Activated CD8-positive, alpha-beta T cell treated with anti-CD3 and anti-CD28 coated beads for 36 hours (primary cell): ENCODE results near the gene HECA. TPM values are rescaled to one million over a fixed set of nuclear protein-coding genes. Genes with fewer than 3 reads are reported as not detected.
A peak's percentile ranks its signal among the peaks of the same experiment; 100 is the strongest.

Source experiments
- ATAC-seq: fragments of 200-7000 bp; cut with Tn5 transposase; one replicate; pipeline ENCODE4 v1.10.0; 2021; ENCODE audit warnings: mild to moderate bottlenecking, moderate library complexity
- CTCF ChIA-PET: fragments of 350-600 bp; sonication (Branson Sonifier 250); formaldehyde crosslinking; loops from one replicate; lab custom pipeline; 2021; ENCODE audit warnings: antibody characterized with exemption; lab: Charles Lee
- POLR2A ChIA-PET: fragments of 350-600 bp; sonication (Branson Sonifier 250); formaldehyde crosslinking; loops from one replicate; lab custom pipeline; 2021; ENCODE audit warnings: antibody characterized with exemption; lab: Charles Lee
- DNase-seq: peaks from one replicate; pipeline ENCODE4 v3.0.0-alpha.2; 2020
- H3K27ac Mint-ChIP-seq: one replicate; pipeline ENCODE4 v1.8.0; 2021; ENCODE audit warnings: mild to moderate bottlenecking, mixed read lengths
- H3K27me3 Mint-ChIP-seq: one replicate; pipeline ENCODE4 v1.8.0; 2021; ENCODE audit warnings: mixed read lengths
- H3K36me3 Mint-ChIP-seq: one replicate; pipeline ENCODE4 v1.8.0; 2021; ENCODE audit warnings: low read depth, mixed read lengths
- H3K4me1 Mint-ChIP-seq: one replicate; pipeline ENCODE4 v1.8.0; 2021; ENCODE audit warnings: low read depth, mixed read lengths
- H3K4me3 Mint-ChIP-seq: one replicate; pipeline ENCODE4 v1.8.0; 2021; ENCODE audit warnings: mild to moderate bottlenecking, moderate library complexity, mixed read lengths
- H3K9me3 Mint-ChIP-seq: one replicate; pipeline ENCODE4 v1.8.0; 2021; ENCODE audit warnings: mixed read lengths
- CTCF ChIP-seq: fragments of 200-600 bp; IDR thresholded peaks from one replicate; pipeline ENCODE4 v1.8.0; 2022; ENCODE audit warnings: antibody characterized with exemption, mild to moderate bottlenecking
- intact Hi-C: fragments of 100-400 bp; cut with micrococcal nuclease; formaldehyde crosslinking; loops from one replicate; pipeline ENCODE4 v1.10.0; 2022
- total RNA-seq, 2 experiments: library from RNA; stranded (reverse); gene quantifications; one replicate each; pipeline ENCODE4 v1.2.3, GENCODE V29; 2021

HECA gene, protein sequence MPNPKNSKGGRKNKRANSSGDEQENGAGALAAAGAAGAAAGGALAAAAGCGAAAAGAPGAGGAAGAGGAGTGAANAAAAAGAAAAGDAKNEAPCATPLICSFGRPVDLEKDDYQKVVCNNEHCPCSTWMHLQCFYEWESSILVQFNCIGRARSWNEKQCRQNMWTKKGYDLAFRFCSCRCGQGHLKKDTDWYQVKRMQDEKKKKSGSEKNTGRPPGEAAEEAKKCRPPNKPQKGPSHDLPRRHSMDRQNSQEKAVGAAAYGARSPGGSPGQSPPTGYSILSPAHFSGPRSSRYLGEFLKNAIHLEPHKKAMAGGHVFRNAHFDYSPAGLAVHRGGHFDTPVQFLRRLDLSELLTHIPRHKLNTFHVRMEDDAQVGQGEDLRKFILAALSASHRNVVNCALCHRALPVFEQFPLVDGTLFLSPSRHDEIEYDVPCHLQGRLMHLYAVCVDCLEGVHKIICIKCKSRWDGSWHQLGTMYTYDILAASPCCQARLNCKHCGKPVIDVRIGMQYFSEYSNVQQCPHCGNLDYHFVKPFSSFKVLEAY
- total RNA-seq: 10 to 100 TPM; 45.4 to 47.1 TPM

DNA sequence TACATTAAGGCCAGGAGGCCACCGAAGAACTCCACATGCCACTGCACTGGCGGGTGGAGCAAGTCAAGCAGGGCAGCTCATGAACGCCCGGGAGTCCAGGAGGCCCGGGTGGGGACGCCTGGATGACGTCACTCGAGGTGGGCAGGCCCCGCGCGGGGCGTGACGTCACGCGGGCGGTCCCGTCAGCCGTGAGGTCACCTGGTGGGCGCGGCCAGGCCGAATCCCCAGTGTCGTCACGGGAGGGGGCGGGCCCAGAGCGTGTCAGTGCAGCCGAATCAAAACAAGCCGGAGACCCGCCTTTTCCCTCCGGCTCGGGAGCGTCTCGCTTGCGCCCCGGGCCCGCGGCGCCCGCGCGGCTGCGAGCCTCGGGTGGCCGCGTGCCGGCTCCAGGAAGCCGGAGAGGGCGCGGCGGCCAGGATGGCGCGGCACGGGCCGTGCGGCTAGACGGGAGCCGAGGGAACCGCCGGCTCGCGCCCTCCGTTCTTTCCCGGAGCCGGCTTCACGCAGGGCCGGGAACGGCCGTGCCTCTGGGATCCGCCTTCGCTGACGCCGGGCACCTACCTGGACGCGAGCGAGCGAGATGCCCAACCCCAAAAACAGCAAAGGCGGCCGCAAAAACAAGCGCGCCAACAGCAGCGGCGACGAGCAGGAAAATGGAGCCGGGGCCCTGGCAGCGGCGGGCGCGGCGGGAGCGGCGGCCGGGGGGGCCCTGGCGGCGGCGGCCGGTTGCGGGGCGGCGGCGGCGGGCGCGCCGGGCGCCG lies at the start of gene HECA:
HECA (plus strand) TSS at position 264 of the 761 bp plus-strand sequence; CDS start at position 581, 317 bp downstream.
- peaks cover 59% of the 10 kb centered on the region for H3K4me1 Mint-ChIP-seq
- peaks cover 33% of the 10 kb centered on the region for H3K36me3 Mint-ChIP-seq
- peak; percentile 99 for DNase-seq
- CTCF ChIA-PET: interaction anchor here (1.8 to 2.2 kb wide), 2 partner anchors 10 to 128 kb away, joined by 7 to 13 read pairs; no protein-coding TSS in a partner anchor
- H3K27ac Mint-ChIP-seq: peak within 1 kb of the TSS; percentile 92
- no peak for TF ChIP-seq CTCF
- peak; percentile 77 for ATAC-seq
- no peaks in the 10 kb centered on the region for H3K27me3 Mint-ChIP-seq
- H3K9me3 Mint-ChIP-seq: no peaks in the 10 kb centered on the region
- intact Hi-C loops: no loop called here
- POLR2A ChIA-PET: interaction anchor here (0.6 to 3.3 kb wide), 7 partner anchors 8 to 239 kb away, joined by 3 to 11 read pairs (median 5); no protein-coding TSS in a partner anchor
- peak within 1 kb of the TSS; percentile 92 for H3K4me3 Mint-ChIP-seq

- intact Hi-C loops: no loop called here
- H3K4me1 Mint-ChIP-seq: no peaks in the 10 kb centered on the region
- no peaks in the 10 kb centered on the region for H3K27me3 Mint-ChIP-seq
- ATAC-seq: no peak
- no peaks in the 10 kb centered on the region for H3K36me3 Mint-ChIP-seq
- TF ChIP-seq CTCF: no peak
- H3K9me3 Mint-ChIP-seq: peaks cover 3% of the 10 kb centered on the region
- H3K27ac Mint-ChIP-seq: no peak overlapping the region
- H3K4me3 Mint-ChIP-seq: no peak overlapping the region
- ChIA-PET POLR2A (no interaction called here), CTCF (interaction anchor here (1.2 kb wide), 1 partner anchor 14 kb away, joined by 3 read pairs; no protein-coding TSS in a partner anchor)
- no peak for DNase-seq
These were observed 43.1 kb upstream of the HECA start for GRCh38 chr6:139091826-139092225.

DNA sequence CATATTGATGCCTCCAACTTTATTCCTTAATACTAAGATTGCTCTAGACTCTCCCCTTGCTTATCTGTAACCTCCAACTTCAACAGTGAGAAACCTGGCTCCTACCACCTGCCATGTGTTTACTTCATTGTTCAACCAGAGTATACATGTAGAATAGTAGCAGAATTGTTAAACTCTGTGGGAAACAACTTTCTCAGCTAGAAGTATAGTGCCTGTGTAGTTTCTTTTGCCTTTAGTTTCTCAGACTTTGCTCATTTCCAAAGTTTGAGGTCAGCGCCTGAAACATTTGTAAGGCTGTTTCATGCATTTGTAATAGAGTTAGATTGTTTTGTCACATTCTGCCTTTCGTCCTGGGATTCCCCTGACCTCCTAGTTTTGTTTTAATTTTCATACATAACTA lies 34.9 kb upstream of the HECA start:
- Mint-ChIP-seq H3K4me1 (peaks cover 20% of the 10 kb centered on the region), H3K4me3 (no peak overlapping the region), H3K27ac (peak overlapping the region; percentile 26), H3K9me3 (no peaks in the 10 kb centered on the region), H3K27me3 (no peaks in the 10 kb centered on the region), H3K36me3 (no peaks in the 10 kb centered on the region)
- CTCF ChIA-PET: interaction anchor here (0.8 to 1.0 kb wide), 2 partner anchors 11 to 111 kb away, joined by 3 read pairs; no protein-coding TSS in a partner anchor
- POLR2A ChIA-PET: no interaction called here
- no peak for TF ChIP-seq CTCF
- peak; percentile 83 for ATAC-seq
- peak; percentile 37 for DNase-seq
- intact Hi-C loops: no loop called here

GRCh38 chr6:139107051-139107450 lies 27.8 kb upstream of the HECA start:
- H3K27ac Mint-ChIP-seq: no peak overlapping the region
- no peak for ATAC-seq
- intact Hi-C loops: no loop called here
- no peaks in the 10 kb centered on the region for H3K9me3 Mint-ChIP-seq
- H3K27me3 Mint-ChIP-seq: no peaks in the 10 kb centered on the region
- H3K36me3 Mint-ChIP-seq: peaks cover 2% of the 10 kb centered on the region
- H3K4me3 Mint-ChIP-seq: no peak overlapping the region
- no peak for DNase-seq
- POLR2A ChIA-PET: no interaction called here
- no peak for TF ChIP-seq CTCF
- H3K4me1 Mint-ChIP-seq: peaks cover 35% of the 10 kb centered on the region
- CTCF ChIA-PET: interaction anchor here (0.6 to 1.5 kb wide), 6 partner anchors 11 to 263 kb away, joined by 3 to 6 read pairs (median 4); no protein-coding TSS in a partner anchor
